CD4-positive, alpha-beta T cell (primary cell): ENCODE data around the gene RYR2. TPM values are rescaled to one million over a fixed set of nuclear protein-coding genes. Genes with fewer than 3 reads are reported as not detected.

Source experiments
- ATAC-seq: fragments of 200-7000 bp; cut with Tn5 transposase; one replicate; pipeline ENCODE4 v1.10.0; 2022; ENCODE audit warnings: mild to moderate bottlenecking; ENCODE audit not compliant: poor library complexity
- CTCF ChIA-PET: fragments of 350-600 bp; sonication (Branson Sonifier 250); formaldehyde crosslinking; loops from one replicate; lab custom pipeline; 2021; ENCODE audit warnings: antibody characterized with exemption, inconsistent platforms; lab: Charles Lee
- POLR2A ChIA-PET: fragments of 350-600 bp; sonication (Branson Sonifier 250); formaldehyde crosslinking; loops from one replicate; lab custom pipeline; 2021; ENCODE audit warnings: antibody characterized with exemption, inconsistent platforms; lab: Charles Lee
- DNase-seq, 14 experiments: peaks; one replicate each; pipeline ENCODE4 v3.0.0-alpha.2; 2013 to 2020; ENCODE audit warnings: mixed read lengths in 2 of 14
- H3K27ac ChIP-seq, 2 donors: one replicate each; pipeline versions ENCODE4 v1.5.1 to v1.7.0; 2013; ENCODE audit warnings: low read length in 2 of 2, low read depth in 1 of 2, mild to moderate bottlenecking in 1 of 2
- H3K27me3 ChIP-seq, 2 experiments: 1 replicate in 1 of 2; 2 replicates in 1 of 2; pipeline versions ENCODE4 v1.6.1 to v1.7.0; 2013; ENCODE audit warnings: low read length in 2 of 2, control low read depth in 1 of 2, mild to moderate bottlenecking in 1 of 2, moderate library complexity in 1 of 2; ENCODE audit not compliant: insufficient read depth in 2 of 2, control insufficient read depth in 1 of 2
- H3K36me3 ChIP-seq: one replicate; pipeline ENCODE4 v1.6.1; 2013; ENCODE audit warnings: low read length, control low read depth; ENCODE audit not compliant: insufficient read depth
- H3K4me1 ChIP-seq: one replicate; pipeline ENCODE4 v1.6.1; 2013; ENCODE audit warnings: low read length, control low read depth; ENCODE audit not compliant: insufficient read depth
- H3K4me3 ChIP-seq: one replicate; pipeline ENCODE4 v1.5.1; 2013; ENCODE audit warnings: mild to moderate bottlenecking, low read length, moderate library complexity
- H3K9me3 ChIP-seq, 2 experiments: 1 replicate in 1 of 2; 2 replicates in 1 of 2; pipeline versions ENCODE4 v1.6.1 to v1.7.0; 2013; ENCODE audit warnings: low read length in 2 of 2, mild to moderate bottlenecking in 2 of 2, control low read depth in 1 of 2, moderate library complexity in 1 of 2; ENCODE audit not compliant: control insufficient read depth in 1 of 2, insufficient read depth in 1 of 2
- H3K27ac Mint-ChIP-seq: one replicate; pipeline ENCODE4 v1.8.0; 2020; ENCODE audit warnings: mixed read lengths
- H3K27me3 Mint-ChIP-seq: one replicate; pipeline ENCODE4 v1.8.0; 2021; ENCODE audit warnings: mixed read lengths
- H3K36me3 Mint-ChIP-seq: one replicate; pipeline ENCODE4 v1.8.0; 2021; ENCODE audit warnings: low read depth, mixed read lengths
- H3K4me1 Mint-ChIP-seq: one replicate; pipeline ENCODE4 v1.8.0; 2021; ENCODE audit warnings: low read depth, mixed read lengths
- H3K4me3 Mint-ChIP-seq: one replicate; pipeline ENCODE4 v1.8.0; 2020; ENCODE audit warnings: mild to moderate bottlenecking, mixed read lengths
- H3K9me3 Mint-ChIP-seq: one replicate; pipeline ENCODE4 v1.8.0; 2020; ENCODE audit warnings: mixed read lengths
- CTCF ChIP-seq: fragments of 200-600 bp; IDR thresholded peaks from one replicate; pipeline ENCODE4 v1.8.0; 2022; ENCODE audit warnings: antibody characterized with exemption, mild to moderate bottlenecking
- intact Hi-C, 2 experiments: fragments of 100-400 bp; cut with DNase I in 1 of 2; cut with micrococcal nuclease in 1 of 2; formaldehyde crosslinking; loops; one replicate each; pipeline versions ENCODE4 v1.15.1 to v1.9.0; 2023 to 2025; cut with DNase I, micrococcal nuclease
- total RNA-seq, 174 experiments: library from RNA in 2 of 174; stranded (reverse) in 2 of 174; gene quantifications; one replicate each; pipeline ENCODE4 v1.2.3 and lab custom pipeline; 2021 to 2026

The RYR2 gene
- total RNA-seq, 2 experiments from 2014 or later, result not detected

DNA sequence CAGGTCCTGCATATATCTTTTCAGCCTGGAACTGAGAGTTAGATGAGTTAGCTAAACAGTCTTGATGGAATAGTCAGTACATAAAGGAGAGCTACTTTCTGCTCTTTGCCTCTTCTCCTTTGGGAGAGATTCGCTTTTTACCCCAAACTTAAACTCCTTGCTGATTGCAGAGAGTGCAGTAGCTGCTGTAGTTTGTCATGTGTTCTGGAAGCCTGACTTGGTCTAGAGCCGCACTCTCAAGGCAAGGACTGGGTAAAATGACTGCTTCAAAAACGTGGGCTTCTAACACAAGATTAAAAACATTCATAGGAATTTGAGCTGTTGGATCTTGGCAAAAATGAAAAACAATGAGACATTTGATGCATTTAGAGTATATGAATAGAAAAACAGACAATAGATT lies 351.6 kb downstream of the RYR2 start:
- H3K36me3 Mint-ChIP-seq, result no peaks in the 10 kb centered on the region
- peaks cover 6% of the 10 kb centered on the region for H3K9me3 Mint-ChIP-seq
- Histone ChIP-seq H3K27ac (no peak overlapping the region), H3K27me3 (no peaks in the 10 kb centered on the region), H3K9me3 (no peaks in the 10 kb centered on the region), H3K36me3 (no peaks in the 10 kb centered on the region), H3K4me1 (no peaks in the 10 kb centered on the region), H3K4me3 (no peak overlapping the region)
- H3K4me3 Mint-ChIP-seq, result no peak overlapping the region
- no peak for TF ChIP-seq CTCF
- peaks cover 6% of the 10 kb centered on the region for H3K27me3 Mint-ChIP-seq
- H3K4me1 Mint-ChIP-seq, result no peaks in the 10 kb centered on the region
- no peak overlapping the region for H3K27ac Mint-ChIP-seq
- ChIA-PET CTCF (no interaction called here), POLR2A (no interaction called here)
- no peak for DNase-seq
- ATAC-seq, result no peak
- intact Hi-C loops, result no loop called here

DNA sequence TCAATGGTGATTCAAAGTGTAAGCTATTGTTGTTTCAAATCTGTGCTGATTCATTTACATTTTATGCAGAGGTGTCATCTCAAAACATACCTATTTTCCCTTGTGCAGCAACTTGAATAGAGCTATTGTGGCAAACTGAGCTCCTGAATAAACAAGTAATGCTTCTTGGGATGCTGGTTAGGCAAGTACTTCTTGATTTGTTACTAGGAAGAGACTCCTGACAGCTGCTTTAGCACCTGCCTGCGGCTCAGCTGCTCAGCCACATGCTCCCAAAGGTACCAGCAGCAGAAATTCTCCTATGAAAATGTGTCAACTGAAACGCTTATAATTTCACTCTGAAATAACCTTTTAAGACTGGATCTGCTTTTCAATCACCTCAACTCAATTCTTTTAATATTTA lies 352.3 kb downstream of the RYR2 start:
- DNase-seq (no peak), ATAC-seq (no peak)
- ChIA-PET CTCF (no interaction called here), POLR2A (no interaction called here)
- Mint-ChIP-seq H3K27ac (no peak overlapping the region), H3K4me3 (no peak overlapping the region), H3K9me3 (peaks cover 6% of the 10 kb centered on the region), H3K27me3 (peaks cover 6% of the 10 kb centered on the region), H3K36me3 (no peaks in the 10 kb centered on the region), H3K4me1 (no peaks in the 10 kb centered on the region)
- no peak overlapping the region for H3K4me3 ChIP-seq
- no peaks in the 10 kb centered on the region for H3K36me3 ChIP-seq
- H3K9me3 ChIP-seq, result peaks cover 0 to 3% of the 10 kb centered on the region in 2 experiments
- no peaks in the 10 kb centered on the region for H3K27me3 ChIP-seq
- H3K4me1 ChIP-seq, result no peaks in the 10 kb centered on the region
- intact Hi-C loops, result no loop called here
- TF ChIP-seq CTCF, result no peak
- H3K27ac ChIP-seq, result no peak overlapping the region

DNA sequence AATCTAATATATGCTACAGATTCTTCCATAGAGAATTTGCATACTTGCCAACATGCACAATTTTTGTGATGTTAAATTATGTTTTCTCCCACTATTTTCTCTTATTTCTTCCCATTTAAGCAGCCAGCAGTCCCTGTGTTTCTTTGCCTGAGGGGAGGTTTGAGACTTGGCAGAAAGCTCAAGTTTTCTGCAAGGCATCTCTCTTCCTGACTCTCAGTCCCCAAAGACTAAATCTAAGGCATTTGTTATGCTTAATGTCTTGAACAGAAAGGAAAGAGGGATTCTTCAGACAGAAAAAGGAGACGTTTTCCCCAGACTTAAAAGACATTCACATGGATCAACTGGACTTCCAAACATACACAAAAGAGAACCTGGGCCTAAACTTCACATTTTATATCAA lies 354.4 kb downstream of the RYR2 start:
- intact Hi-C loops, result no loop called here
- TF ChIP-seq CTCF, result no peak
- Histone ChIP-seq H3K27me3 (no peaks in the 10 kb centered on the region), H3K9me3 (peaks cover 0 to 9% of the 10 kb centered on the region in 2 experiments), H3K4me1 (no peaks in the 10 kb centered on the region), H3K27ac (no peak overlapping the region), H3K4me3 (no peak overlapping the region), H3K36me3 (no peaks in the 10 kb centered on the region)
- H3K4me1 Mint-ChIP-seq, result no peaks in the 10 kb centered on the region
- ChIA-PET POLR2A (no interaction called here), CTCF (no interaction called here)
- no peak overlapping the region for H3K4me3 Mint-ChIP-seq
- no peaks in the 10 kb centered on the region for H3K36me3 Mint-ChIP-seq
- H3K9me3 Mint-ChIP-seq, result peaks cover 6% of the 10 kb centered on the region
- no peak overlapping the region for H3K27ac Mint-ChIP-seq
- DNase-seq (no peak), ATAC-seq (no peak)
- peaks cover 6% of the 10 kb centered on the region for H3K27me3 Mint-ChIP-seq
